ENCODE data around the gene S100Z.
"Not testable (repeated sequence)": the region's sequence is repeated elsewhere in the genome, so short reads cannot be mapped to it uniquely, and the experiment has no call there.

Gene S100Z

GRCh38 chr5:76849419-76850291 lies at the start of gene S100Z:
TSS of gene S100Z (plus strand) at chr5:76850014. CDS start at chr5:76875360, 25,346 bp downstream.
- no peak for DNase-seq (ENCODE audit: low read depth)

DNA sequence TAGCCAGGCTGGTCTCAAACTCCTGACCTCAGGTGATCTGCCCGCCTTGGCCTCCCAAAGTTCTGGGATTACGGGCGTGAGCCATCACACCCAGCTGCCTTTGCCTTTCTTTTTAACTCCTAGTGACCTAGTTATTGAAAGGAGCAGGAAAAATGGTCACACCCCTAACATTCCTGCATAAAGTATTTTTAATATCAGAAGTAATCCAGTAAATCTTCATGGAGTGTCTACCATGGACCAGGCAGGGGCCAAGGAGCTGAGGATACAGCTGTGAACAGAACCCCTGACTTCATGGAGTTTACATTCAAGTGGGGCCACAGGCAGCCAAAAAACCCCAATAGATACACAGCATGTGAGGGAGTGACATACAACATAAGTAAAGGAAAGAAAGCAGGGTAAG lies 49.2 kb upstream of the S100Z start:
- DNase-seq (ENCODE audit: low read depth): no peak

GRCh38 chr5:76801159-76801802 lies 48.5 kb upstream of the S100Z start:
- DNase-seq (ENCODE audit: low read depth): peak; percentile 94

- no peak for DNase-seq (ENCODE audit: low read depth)
Observed at GRCh38 chr5:76801803-76802195, 48.0 kb upstream of the S100Z start.

DNA sequence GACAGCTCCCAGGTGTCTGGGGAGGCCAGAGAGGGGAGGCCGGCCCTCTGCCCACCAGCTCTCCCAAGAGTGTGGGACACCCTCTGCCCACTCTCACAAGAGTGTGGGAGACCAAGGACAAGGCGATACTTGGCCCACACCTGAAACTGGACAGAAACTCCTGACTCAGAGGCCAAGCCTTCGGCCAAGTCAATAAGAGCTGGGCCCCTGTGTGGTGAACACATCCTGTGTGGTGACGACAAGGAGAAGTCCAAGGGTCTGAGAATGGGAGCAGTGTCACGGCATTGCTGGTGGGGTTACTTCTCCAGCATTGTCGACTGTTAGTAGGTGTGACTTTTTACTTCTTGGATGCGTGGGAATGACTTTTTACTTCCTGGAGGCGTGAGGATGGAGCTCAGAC lies 45.5 kb upstream of the S100Z start:
- DNase-seq (ENCODE audit: low read depth): no peak

DNA sequence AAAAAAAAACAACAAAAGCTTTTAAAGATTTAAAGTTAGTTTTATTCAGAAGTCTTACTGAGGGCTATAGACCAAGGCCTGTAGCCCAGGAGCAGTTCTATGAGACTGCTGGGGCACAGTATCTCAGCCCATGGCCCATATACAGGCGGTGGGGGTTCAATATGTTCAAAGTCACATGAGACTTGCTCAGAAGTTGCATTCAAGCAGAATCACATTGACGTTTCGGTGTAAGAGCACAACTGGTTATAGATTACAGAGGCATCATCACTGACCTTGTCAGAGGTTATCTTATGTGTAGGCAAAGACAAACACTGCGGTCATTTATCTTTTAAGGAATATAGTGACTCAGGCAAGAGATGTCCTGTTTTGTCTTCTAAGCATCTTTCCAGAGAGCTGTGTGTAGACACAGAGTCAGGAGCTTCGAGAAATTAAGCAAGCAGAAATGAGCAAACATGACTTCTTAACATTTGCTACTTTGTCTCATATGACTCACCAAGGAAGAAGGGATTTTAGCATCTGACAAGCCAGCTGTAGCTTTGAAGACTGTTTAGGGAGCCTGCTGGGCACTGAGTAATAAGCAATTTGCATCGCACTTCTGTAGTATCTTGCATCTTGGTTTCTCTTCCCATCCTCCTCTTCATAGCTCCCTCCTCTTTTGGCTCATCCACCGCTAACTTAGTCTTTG lies 43.9 kb upstream of the S100Z start:
- DNase-seq (ENCODE audit: low read depth): peak; percentile 97

- DNase-seq (ENCODE audit: low read depth): peak; percentile 80
Observed at GRCh38 chr5:76807296-76807695, 42.5 kb upstream of the S100Z start.

GRCh38 chr5:76808141-76808691 lies 41.6 kb upstream of the S100Z start:
- no peak for DNase-seq (ENCODE audit: low read depth)

DNA sequence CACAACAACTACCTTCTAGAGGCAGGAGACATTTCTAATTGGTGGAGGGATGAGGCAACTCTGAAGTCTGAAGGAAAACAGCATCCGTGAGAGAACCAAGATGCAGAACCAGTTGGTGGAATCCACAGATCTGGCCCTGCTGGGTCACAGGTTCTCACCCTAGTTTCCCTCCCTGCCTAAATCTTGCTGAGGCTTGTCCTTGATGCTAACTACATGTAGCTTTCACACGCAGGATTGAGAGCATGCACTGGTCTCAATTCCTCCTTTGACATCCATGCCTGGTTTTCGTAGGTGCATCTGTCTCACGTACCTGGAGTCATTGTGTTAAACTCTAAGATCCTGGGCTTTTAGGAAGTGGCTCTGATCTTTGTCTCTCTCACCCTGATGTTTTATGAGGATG lies 40.7 kb upstream of the S100Z start:
- DNase-seq (ENCODE audit: low read depth): no peak

DNA sequence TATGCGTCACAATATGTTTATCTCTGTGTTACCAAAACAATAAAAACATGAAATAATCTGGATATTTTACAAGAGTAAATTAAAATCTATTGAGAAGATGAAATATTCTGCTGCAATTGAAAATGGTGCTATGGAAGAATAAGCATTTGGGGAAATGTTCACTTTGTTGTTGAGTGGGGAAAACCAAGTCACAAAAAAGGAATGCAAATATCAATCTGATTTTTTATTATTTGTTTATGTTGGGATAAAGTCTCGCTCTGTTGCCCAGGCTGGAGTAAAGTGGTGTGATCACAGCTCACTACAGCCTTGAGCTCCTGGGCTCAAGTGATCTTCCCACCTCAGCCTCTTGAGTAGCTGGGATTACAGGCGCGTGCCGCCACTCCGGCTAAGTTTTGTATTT lies 39.6 kb upstream of the S100Z start:
- no peak for DNase-seq (ENCODE audit: low read depth)

GRCh38 chr5:76811214-76811613 lies 38.6 kb upstream of the S100Z start:
- peak; percentile 59 for DNase-seq (ENCODE audit: low read depth)

DNA sequence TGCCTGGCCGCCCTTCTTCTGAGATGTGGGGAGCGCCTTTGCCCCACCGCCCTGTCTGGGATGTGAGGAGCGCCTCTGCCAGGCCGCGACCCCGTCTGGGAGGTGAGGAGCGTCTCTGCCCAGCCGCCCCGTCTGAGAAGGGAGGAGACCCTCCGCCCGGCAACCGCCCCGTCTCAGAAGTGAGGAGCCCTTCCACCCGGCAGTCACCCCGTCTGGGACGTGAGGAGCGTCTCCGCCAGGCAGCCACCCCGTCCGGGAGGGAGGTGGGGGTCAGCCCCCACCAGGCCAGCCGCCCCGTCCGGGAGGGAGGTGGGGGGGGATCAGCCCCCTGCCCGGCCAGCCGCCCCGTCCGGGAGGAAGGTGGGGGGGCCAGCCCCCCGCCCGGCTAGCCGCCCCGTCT lies 37.6 kb upstream of the S100Z start:
- DNase-seq (ENCODE audit: low read depth): not testable (repeated sequence)

GRCh38 chr5:76813982-76814562 lies 35.7 kb upstream of the S100Z start:
- DNase-seq (ENCODE audit: low read depth): peak; percentile 98

- peak; percentile 50 for DNase-seq (ENCODE audit: low read depth)
Observed at GRCh38 chr5:76816110-76816831, 33.5 kb upstream of the S100Z start.

- DNase-seq (ENCODE audit: low read depth): peak; percentile 63
Observed at GRCh38 chr5:76818844-76819831, 30.7 kb upstream of the S100Z start, which contains the start of gene F2RL1. TSS of gene F2RL1 (plus strand) at chr5:76819030. CDS start at chr5:76819183, 153 bp downstream.

GRCh38 chr5:76819851-76820525 lies 29.8 kb upstream of the S100Z start:
- no peak for DNase-seq (ENCODE audit: low read depth)

DNA sequence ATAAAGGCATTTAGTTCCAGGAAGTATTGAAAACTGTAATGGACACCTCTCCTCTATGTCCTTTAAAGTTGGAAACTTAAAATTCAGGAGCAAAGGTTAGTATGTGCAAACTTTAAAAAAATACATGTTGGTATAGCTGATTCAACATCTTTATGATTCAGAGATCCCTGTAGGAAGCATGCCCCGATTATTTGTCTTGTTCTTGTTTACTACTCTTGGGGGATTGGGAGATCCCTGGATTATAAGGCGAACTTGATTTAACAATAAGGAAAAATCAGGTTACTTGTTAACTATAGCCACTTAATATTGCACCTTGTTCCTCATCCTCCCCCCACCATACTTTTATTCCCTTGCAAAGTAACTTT lies 29.3 kb upstream of the S100Z start:
- DNase-seq (ENCODE audit: low read depth): no peak

GRCh38 chr5:76821136-76821535 lies 28.7 kb upstream of the S100Z start:
- no peak for DNase-seq (ENCODE audit: low read depth)

DNA sequence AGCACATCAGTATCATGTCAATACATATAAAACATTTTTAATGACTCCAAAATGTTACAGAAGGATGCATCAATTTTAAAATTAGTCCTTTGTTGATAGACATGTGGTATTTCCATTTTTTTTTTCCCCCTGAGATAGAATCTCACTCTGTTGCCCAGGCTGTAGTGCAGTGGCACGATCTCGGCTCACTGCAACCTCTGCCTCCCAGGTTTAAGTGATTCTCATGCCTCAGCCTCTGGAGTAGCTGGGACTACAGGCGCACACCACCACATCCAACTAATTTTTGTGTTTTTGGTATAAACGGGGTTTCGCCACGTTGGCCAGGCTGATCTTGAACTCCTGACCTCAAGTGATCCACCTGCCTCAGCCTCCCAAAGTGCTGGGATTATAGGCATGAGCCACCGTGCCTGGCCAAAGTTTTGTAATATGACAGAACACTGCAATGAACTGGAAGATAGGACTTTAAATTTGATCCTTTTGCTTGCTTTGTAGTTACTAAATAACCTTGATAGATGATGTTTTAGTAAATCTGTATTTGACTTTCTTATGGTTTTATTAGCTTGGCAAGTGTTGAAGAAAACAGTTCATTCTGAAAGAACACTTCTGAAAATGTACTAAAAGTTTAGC lies 27.6 kb upstream of the S100Z start:
- DNase-seq (ENCODE audit: low read depth): not testable (repeated sequence)

All from EH (cell line).